Measurements from ENCODE around the gene PISD.

PISD gene

GRCh38 chr22:31610611-31611010, 51.4 kb downstream of the PISD start:
- H3F3A ChIP-seq (ENCODE audit: insufficient read depth): no peaks in the 10 kb centered on the region
- no peak overlapping the region for H3K27ac ChIP-seq (ENCODE audit: low read depth, low read length)
- no peak for TF ChIP-seq EZH2phosphoT487 (conservative IDR thresholded peaks at IDR 0.05; ENCODE audit: low read length)
- TF ChIP-seq, protein P1, sequence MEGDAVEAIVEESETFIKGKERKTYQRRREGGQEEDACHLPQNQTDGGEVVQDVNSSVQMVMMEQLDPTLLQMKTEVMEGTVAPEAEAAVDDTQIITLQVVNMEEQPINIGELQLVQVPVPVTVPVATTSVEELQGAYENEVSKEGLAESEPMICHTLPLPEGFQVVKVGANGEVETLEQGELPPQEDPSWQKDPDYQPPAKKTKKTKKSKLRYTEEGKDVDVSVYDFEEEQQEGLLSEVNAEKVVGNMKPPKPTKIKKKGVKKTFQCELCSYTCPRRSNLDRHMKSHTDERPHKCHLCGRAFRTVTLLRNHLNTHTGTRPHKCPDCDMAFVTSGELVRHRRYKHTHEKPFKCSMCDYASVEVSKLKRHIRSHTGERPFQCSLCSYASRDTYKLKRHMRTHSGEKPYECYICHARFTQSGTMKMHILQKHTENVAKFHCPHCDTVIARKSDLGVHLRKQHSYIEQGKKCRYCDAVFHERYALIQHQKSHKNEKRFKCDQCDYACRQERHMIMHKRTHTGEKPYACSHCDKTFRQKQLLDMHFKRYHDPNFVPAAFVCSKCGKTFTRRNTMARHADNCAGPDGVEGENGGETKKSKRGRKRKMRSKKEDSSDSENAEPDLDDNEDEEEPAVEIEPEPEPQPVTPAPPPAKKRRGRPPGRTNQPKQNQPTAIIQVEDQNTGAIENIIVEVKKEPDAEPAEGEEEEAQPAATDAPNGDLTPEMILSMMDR (IDR thresholded peaks at IDR 0.05; ENCODE audit: insufficient read depth, low read length, poor library complexity, severe bottlenecking): no peak
- H3K4me2 ChIP-seq (ENCODE audit: low read depth, low read length, poor library complexity, severe bottlenecking): no peak overlapping the region
- no peak overlapping the region for H2AFZ ChIP-seq (ENCODE audit: low read depth, low read length, severe bottlenecking)
- no peak overlapping the region for H3K4me3 ChIP-seq (ENCODE audit: insufficient read depth, low read length, poor library complexity, severe bottlenecking)
- H3K9ac ChIP-seq (ENCODE audit: low read length): no peak overlapping the region
- no peaks in the 10 kb centered on the region for H3K9me3 ChIP-seq (ENCODE audit: insufficient read depth, low read length)
- no peaks in the 10 kb centered on the region for H3K36me3 ChIP-seq (ENCODE audit: low read length)
- no peaks in the 10 kb centered on the region for H4K20me1 ChIP-seq (ENCODE audit: low read depth, low read length)
- no peaks in the 10 kb centered on the region for H3K79me2 ChIP-seq (ENCODE audit: insufficient read depth, low read length)
- no peaks in the 10 kb centered on the region for H3K27me3 ChIP-seq (ENCODE audit: low read length)
- no peaks in the 10 kb centered on the region for H3K9me2 ChIP-seq (replicated peaks; ENCODE audit: insufficient read depth, low read length)

DNA sequence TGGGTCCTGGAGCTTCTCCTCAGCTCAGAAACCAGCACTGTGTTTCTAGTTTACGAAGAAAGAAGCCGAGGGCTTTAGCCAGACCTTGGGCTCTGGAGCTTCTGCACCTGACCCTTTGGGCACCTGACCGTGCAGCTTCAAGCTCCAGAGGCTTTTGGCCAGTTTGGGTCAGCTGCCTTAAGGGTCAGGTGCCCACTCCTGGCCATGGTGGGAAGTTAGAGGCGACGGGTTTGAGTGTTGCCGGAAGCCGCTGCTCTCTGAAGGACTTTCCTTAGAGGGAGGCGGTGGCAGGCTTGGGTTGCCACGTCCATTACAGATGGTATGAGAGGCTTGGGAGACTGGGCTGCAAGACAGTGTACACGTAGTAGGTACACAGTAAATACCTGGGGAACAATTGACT, 52.3 kb downstream of the PISD start:
- H3K4me2 ChIP-seq (ENCODE audit: low read depth, low read length, poor library complexity, severe bottlenecking): no peak overlapping the region
- H3K27ac ChIP-seq (ENCODE audit: low read depth, low read length): no peak overlapping the region
- TF ChIP-seq EZH2phosphoT487 (conservative IDR thresholded peaks at IDR 0.05; ENCODE audit: low read length): no peak
- TF ChIP-seq, protein P1 (IDR thresholded peaks at IDR 0.05; ENCODE audit: insufficient read depth, low read length, poor library complexity, severe bottlenecking): no peak
- H3K27me3 ChIP-seq (ENCODE audit: low read length): no peaks in the 10 kb centered on the region
- H3F3A ChIP-seq (ENCODE audit: insufficient read depth): no peaks in the 10 kb centered on the region
- H3K9me3 ChIP-seq (ENCODE audit: insufficient read depth, low read length): no peaks in the 10 kb centered on the region
- no peaks in the 10 kb centered on the region for H4K20me1 ChIP-seq (ENCODE audit: low read depth, low read length)
- no peak overlapping the region for H3K9ac ChIP-seq (ENCODE audit: low read length)
- no peak overlapping the region for H2AFZ ChIP-seq (ENCODE audit: low read depth, low read length, severe bottlenecking)
- H3K9me2 ChIP-seq (replicated peaks; ENCODE audit: insufficient read depth, low read length): no peaks in the 10 kb centered on the region
- no peak overlapping the region for H3K4me3 ChIP-seq (ENCODE audit: insufficient read depth, low read length, poor library complexity, severe bottlenecking)
- no peaks in the 10 kb centered on the region for H3K79me2 ChIP-seq (ENCODE audit: insufficient read depth, low read length)
- no peaks in the 10 kb centered on the region for H3K36me3 ChIP-seq (ENCODE audit: low read length)

GRCh38 chr22:31607696-31608095, 54.3 kb downstream of the PISD start:
- H3K79me2 ChIP-seq (ENCODE audit: insufficient read depth, low read length): no peaks in the 10 kb centered on the region
- no peak for TF ChIP-seq EZH2phosphoT487 (conservative IDR thresholded peaks at IDR 0.05; ENCODE audit: low read length)
- TF ChIP-seq, protein P1 (IDR thresholded peaks at IDR 0.05; ENCODE audit: insufficient read depth, low read length, poor library complexity, severe bottlenecking): no peak
- no peak overlapping the region for H3K4me2 ChIP-seq (ENCODE audit: low read depth, low read length, poor library complexity, severe bottlenecking)
- no peaks in the 10 kb centered on the region for H3K27me3 ChIP-seq (ENCODE audit: low read length)
- no peak overlapping the region for H3K27ac ChIP-seq (ENCODE audit: low read depth, low read length)
- no peaks in the 10 kb centered on the region for H3F3A ChIP-seq (ENCODE audit: insufficient read depth)
- no peaks in the 10 kb centered on the region for H3K9me3 ChIP-seq (ENCODE audit: insufficient read depth, low read length)
- H4K20me1 ChIP-seq (ENCODE audit: low read depth, low read length): no peaks in the 10 kb centered on the region
- no peak overlapping the region for H3K4me3 ChIP-seq (ENCODE audit: insufficient read depth, low read length, poor library complexity, severe bottlenecking)
- H3K36me3 ChIP-seq (ENCODE audit: low read length): no peaks in the 10 kb centered on the region
- H3K9me2 ChIP-seq (replicated peaks; ENCODE audit: insufficient read depth, low read length): no peaks in the 10 kb centered on the region
- no peak overlapping the region for H3K9ac ChIP-seq (ENCODE audit: low read length)
- H2AFZ ChIP-seq (ENCODE audit: low read depth, low read length, severe bottlenecking): no peak overlapping the region
